ENCODE measurements around the gene ZACN. TPM values are rescaled to one million over a fixed set of nuclear protein-coding genes. Genes with fewer than 3 reads are reported as not detected.

Gene ZACN
- total RNA-seq, 4 donors from 2014 or later, result not detected

DNA sequence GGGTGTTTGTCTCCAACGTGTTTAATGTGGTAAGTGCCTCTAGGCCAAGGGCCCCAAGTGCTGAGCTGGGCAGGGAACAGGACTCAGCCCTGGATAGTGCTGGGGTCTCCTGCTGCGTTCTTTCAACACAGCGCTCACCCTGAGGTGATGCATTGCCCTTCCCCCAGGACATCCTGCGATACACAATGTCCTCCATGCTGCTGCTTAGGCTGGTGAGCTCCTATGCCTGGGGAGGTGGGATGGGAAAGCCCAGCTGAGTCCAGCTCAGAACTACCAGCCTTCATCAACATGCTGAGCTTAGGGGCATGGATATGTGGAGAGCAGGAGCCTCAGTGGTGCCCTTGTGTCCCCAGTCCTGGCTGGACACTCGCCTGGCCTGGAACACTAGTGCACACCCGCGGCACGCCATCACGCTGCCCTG, 563 bp downstream of the ZACN start:
- TF ChIP-seq, protein P1, sequence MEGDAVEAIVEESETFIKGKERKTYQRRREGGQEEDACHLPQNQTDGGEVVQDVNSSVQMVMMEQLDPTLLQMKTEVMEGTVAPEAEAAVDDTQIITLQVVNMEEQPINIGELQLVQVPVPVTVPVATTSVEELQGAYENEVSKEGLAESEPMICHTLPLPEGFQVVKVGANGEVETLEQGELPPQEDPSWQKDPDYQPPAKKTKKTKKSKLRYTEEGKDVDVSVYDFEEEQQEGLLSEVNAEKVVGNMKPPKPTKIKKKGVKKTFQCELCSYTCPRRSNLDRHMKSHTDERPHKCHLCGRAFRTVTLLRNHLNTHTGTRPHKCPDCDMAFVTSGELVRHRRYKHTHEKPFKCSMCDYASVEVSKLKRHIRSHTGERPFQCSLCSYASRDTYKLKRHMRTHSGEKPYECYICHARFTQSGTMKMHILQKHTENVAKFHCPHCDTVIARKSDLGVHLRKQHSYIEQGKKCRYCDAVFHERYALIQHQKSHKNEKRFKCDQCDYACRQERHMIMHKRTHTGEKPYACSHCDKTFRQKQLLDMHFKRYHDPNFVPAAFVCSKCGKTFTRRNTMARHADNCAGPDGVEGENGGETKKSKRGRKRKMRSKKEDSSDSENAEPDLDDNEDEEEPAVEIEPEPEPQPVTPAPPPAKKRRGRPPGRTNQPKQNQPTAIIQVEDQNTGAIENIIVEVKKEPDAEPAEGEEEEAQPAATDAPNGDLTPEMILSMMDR (IDR thresholded peaks at IDR 0.05), result no peak
- ATAC-seq (ENCODE audit: low FRiP score), result no peak
- no peak for DNase-seq (ENCODE audit: low spot score)

DNA sequence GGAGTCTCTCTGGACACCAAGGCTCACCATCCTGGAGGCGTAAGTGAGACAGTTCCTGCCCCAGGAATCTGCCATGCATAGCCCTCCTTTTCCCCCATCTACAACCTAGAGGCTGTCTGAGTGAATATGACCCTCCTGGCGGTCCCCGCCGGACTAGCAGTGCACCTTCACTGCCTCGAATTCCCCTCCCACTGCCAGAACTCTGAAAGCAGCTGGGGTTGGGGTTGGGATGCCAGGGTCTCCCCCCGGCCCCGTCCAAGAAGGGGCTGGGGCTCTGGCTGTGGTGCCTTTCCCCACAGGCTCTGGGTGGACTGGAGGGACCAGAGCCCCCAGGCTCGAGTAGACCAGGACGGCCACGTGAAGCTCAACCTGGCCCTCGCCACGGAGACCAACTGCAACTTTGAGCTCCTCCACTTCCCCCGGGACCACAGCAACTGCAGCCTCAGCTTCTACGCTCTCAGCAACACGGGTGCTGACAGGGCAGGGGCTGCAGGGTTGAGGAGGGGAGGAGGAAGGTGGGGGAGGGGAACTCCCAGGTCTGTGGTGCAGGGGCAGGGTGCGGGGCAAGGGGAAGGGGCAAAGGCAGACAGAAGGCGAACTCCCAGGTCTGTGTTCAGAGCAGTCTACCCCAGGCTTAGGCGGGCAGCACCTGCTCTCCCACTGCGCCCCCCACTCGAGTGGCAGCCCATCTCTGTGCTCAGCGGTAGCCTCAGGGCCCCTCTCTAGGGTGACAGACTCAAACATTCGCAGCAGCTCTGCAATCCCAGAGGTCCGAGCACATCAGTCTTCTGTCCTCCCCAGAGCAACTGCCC, 1.2 kb downstream of the ZACN start:
- TF ChIP-seq, protein P1 (IDR thresholded peaks at IDR 0.05), result no peak
- DNase-seq (ENCODE audit: low spot score), result no peak
- ATAC-seq (ENCODE audit: low FRiP score), result no peak

DNA sequence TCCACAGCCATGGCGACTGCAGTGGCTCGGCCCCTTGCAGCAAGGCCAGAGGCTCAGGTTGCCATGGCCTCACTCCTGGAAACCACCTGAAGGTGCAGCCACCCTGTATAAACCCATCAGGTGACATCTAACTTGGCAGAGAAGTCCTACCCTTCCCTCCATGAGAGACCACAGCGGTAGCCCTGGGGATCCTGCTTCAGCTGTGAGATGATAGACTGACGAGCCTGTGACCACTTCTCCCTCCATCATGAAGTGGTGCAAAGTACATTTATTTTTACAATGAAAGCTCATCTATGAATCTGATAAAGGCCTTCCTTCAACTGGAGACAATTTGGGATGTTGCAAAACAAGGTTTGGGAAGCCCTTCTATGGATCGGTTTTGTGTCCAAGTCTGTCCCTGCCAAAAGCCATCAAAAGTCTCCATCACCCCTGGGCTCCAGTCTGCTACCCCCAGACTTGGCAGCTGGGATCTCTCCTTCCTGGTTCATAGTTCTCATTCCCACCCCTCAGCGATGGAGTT, 1.8 kb downstream of the ZACN start:
- ATAC-seq (ENCODE audit: low FRiP score), result no peak
- TF ChIP-seq, protein P1 (IDR thresholded peaks at IDR 0.05), result no peak
- DNase-seq (ENCODE audit: low spot score), result no peak

GRCh38 chr17:76081295-76082210, 2.6 kb downstream of the ZACN start:
- DNase-seq (ENCODE audit: low spot score) (no peak), ATAC-seq (ENCODE audit: low FRiP score) (no peak)
- TF ChIP-seq, protein P1 (IDR thresholded peaks at IDR 0.05), result no peak

- TF ChIP-seq, protein P1 (IDR thresholded peaks at IDR 0.05), result no peak
- ATAC-seq (ENCODE audit: low FRiP score), result no peak
- DNase-seq (ENCODE audit: low spot score), result no peak
These were observed 3.6 kb downstream of the ZACN start for GRCh38 chr17:76082326-76083251.

GRCh38 chr17:76083536-76084182, 4.7 kb downstream of the ZACN start:
- TF ChIP-seq, protein P1 (IDR thresholded peaks at IDR 0.05), result no peak
- ATAC-seq (ENCODE audit: low FRiP score) (no peak), DNase-seq (ENCODE audit: low spot score) (no peak)

Measured in omental fat pad (tissue), 4 donors.